ENCODE data around the gene C12orf57. TPM values are rescaled to one million over a fixed set of nuclear protein-coding genes. Genes with fewer than 3 reads are reported as not detected.
A peak's percentile ranks its signal among the peaks of the same experiment; 100 is the strongest.

Gene C12orf57
- polyA plus RNA-seq, 1 donor (not counting 4 experiments of a cell fraction or from before 2014, with no cell fraction given): 137 TPM

DNA sequence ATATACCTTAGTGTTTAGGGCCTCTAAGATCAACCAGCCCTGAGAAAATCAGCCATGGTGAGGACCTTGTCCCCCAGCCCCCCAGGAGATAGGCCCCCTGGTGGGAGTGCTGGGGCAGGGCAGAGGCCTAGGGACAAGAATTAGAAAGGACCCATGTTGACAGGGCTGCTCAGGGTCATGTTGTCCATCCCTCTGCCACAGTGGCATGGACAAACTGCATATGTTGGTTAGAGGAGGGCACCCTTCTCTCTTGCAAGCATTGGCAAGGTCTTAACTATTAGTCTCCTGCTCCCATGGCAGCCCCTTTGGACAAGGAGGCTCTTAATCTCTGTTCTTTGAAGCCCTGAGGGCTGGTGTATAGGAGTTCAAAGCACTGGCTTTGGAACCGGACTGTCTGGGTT, 6.6 kb downstream of the C12orf57 start:
- TF ChIP-seq EZH2 (IDR thresholded peaks at IDR 0.05; ENCODE audit: low read length): no peak
- TF ChIP-seq, protein P1, sequence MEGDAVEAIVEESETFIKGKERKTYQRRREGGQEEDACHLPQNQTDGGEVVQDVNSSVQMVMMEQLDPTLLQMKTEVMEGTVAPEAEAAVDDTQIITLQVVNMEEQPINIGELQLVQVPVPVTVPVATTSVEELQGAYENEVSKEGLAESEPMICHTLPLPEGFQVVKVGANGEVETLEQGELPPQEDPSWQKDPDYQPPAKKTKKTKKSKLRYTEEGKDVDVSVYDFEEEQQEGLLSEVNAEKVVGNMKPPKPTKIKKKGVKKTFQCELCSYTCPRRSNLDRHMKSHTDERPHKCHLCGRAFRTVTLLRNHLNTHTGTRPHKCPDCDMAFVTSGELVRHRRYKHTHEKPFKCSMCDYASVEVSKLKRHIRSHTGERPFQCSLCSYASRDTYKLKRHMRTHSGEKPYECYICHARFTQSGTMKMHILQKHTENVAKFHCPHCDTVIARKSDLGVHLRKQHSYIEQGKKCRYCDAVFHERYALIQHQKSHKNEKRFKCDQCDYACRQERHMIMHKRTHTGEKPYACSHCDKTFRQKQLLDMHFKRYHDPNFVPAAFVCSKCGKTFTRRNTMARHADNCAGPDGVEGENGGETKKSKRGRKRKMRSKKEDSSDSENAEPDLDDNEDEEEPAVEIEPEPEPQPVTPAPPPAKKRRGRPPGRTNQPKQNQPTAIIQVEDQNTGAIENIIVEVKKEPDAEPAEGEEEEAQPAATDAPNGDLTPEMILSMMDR (optimal IDR thresholded peaks at IDR 0.05 in 1 of 3, IDR thresholded peaks at IDR 0.05 in 1 of 3, conservative IDR thresholded peaks at IDR 0.05 in 1 of 3; ENCODE audit: extremely low read depth in 1 of 3, insufficient read depth in 2 of 3, low read length in 3 of 3): peak in 1 of 3 experiments; percentile 22
- Histone ChIP-seq H3K79me2 (ENCODE audit: control insufficient read depth, insufficient read depth, low read length) (peaks cover 5% of the 10 kb centered on the region), H3K27me3 (ENCODE audit: control insufficient read depth, extremely low read depth, insufficient read depth, low read length) (no peaks in the 10 kb centered on the region), H3K9me3 (ENCODE audit: control insufficient read depth, low read depth, low read length) (no peaks in the 10 kb centered on the region), H3K9me1 (ENCODE audit: control insufficient read depth, extremely low read depth, insufficient read depth, low read length) (no peaks in the 10 kb centered on the region), H3K36me3 (ENCODE audit: control insufficient read depth in 2 of 2, extremely low read depth in 1 of 2, insufficient read depth in 2 of 2, low read length in 2 of 2) (no peaks in the 10 kb centered on the region), H3K9ac (ENCODE audit: control insufficient read depth, extremely low read depth, insufficient read depth, low read length) (no peak overlapping the region), H3K4me1 (ENCODE audit: control insufficient read depth, extremely low read depth, insufficient read depth, low read length) (peaks cover 15% of the 10 kb centered on the region), H3K27ac (ENCODE audit: control insufficient read depth, insufficient read depth, low read length) (no peak overlapping the region), H2AFZ (ENCODE audit: control insufficient read depth, low read length) (no peak overlapping the region), H3K4me3 (ENCODE audit: control insufficient read depth in 2 of 3, extremely low read depth in 1 of 3, insufficient read depth in 2 of 3, low read depth in 1 of 3, low read length in 3 of 3) (no peak overlapping the region), H4K20me1 (ENCODE audit: control insufficient read depth, extremely low read depth, insufficient read depth, low read length) (no peaks in the 10 kb centered on the region), H3K4me2 (ENCODE audit: control insufficient read depth, extremely low read depth, insufficient read depth, low read depth, low read length) (no peak overlapping the region)
- no peak for DNase-seq (ENCODE audit: low read depth, low spot score)
- dilution Hi-C loops (cut with MboI; ENCODE audit: extremely low pct_ligation_motif_present, low sequenced_read_pairs): no loop called here
- FAIRE-seq: no peak

DNA sequence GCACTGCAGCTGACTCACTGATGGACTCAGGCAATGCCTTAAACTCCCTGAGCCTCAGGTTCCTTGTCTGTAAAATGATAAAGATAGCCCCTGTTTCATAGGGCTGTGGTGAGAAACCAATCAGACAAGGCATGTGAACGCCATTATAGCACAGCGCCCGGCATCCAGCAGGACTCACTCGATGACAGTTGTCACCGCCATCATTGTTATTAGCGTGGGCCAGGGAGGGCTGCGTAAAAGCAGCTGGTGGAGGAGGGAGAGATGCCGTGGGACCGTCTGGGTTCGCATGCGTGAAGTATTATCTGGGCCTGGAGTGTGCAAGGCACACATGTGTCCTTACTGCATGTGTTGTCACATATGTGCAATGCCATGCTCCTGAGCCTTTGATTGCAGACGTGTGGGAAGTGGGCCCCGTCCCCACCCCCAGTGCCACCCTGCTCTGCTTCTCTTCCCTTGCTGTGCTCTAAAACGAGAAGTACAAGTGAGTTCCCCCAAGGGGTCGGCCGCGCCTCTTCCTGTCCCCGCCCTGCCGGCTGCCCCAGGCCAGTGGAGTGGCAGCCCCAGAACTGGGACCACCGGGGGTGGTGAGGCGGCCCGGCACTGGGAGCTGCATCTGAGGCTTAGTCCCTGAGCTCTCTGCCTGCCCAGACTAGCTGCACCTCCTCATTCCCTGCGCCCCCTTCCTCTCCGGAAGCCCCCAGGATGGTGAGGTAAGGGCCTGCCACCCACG, 7.2 kb downstream of the C12orf57 start, which contains the start of gene PTPN6:
TSS of gene PTPN6 (plus strand) at position 546 of the 730 bp plus-strand sequence. CDS start at position 703, 157 bp downstream.
- Histone ChIP-seq H3K4me3 (ENCODE audit: control insufficient read depth in 2 of 3, extremely low read depth in 1 of 3, insufficient read depth in 2 of 3, low read depth in 1 of 3, low read length in 3 of 3) (no peak within 1 kb of the TSS), H4K20me1 (ENCODE audit: control insufficient read depth, extremely low read depth, insufficient read depth, low read length) (no peaks in the 10 kb centered on the region), H3K27ac (ENCODE audit: control insufficient read depth, insufficient read depth, low read length) (no peak within 1 kb of the TSS), H3K79me2 (ENCODE audit: control insufficient read depth, insufficient read depth, low read length) (peaks cover 3% of the 10 kb centered on the region), H3K9ac (ENCODE audit: control insufficient read depth, extremely low read depth, insufficient read depth, low read length) (no peak within 1 kb of the TSS), H3K4me1 (ENCODE audit: control insufficient read depth, extremely low read depth, insufficient read depth, low read length) (peaks cover 9% of the 10 kb centered on the region), H3K9me3 (ENCODE audit: control insufficient read depth, low read depth, low read length) (no peaks in the 10 kb centered on the region), H3K27me3 (ENCODE audit: control insufficient read depth, extremely low read depth, insufficient read depth, low read length) (no peaks in the 10 kb centered on the region), H3K36me3 (ENCODE audit: control insufficient read depth in 2 of 2, extremely low read depth in 1 of 2, insufficient read depth in 2 of 2, low read length in 2 of 2) (no peaks in the 10 kb centered on the region), H2AFZ (ENCODE audit: control insufficient read depth, low read length) (no peak within 1 kb of the TSS), H3K4me2 (ENCODE audit: control insufficient read depth, extremely low read depth, insufficient read depth, low read depth, low read length) (no peak within 1 kb of the TSS), H3K9me1 (ENCODE audit: control insufficient read depth, extremely low read depth, insufficient read depth, low read length) (no peaks in the 10 kb centered on the region)
- FAIRE-seq: no peak
- dilution Hi-C loops (cut with MboI; ENCODE audit: extremely low pct_ligation_motif_present, low sequenced_read_pairs): no loop called here
- no peak for TF ChIP-seq EZH2 (IDR thresholded peaks at IDR 0.05; ENCODE audit: low read length)
- TF ChIP-seq, protein P1 (optimal IDR thresholded peaks at IDR 0.05 in 1 of 3, IDR thresholded peaks at IDR 0.05 in 1 of 3, conservative IDR thresholded peaks at IDR 0.05 in 1 of 3; ENCODE audit: extremely low read depth in 1 of 3, insufficient read depth in 2 of 3, low read length in 3 of 3): no peak
- no peak for DNase-seq (ENCODE audit: low read depth, low spot score)
